ENCODE data around the gene ATP6V1G2.

DNA sequence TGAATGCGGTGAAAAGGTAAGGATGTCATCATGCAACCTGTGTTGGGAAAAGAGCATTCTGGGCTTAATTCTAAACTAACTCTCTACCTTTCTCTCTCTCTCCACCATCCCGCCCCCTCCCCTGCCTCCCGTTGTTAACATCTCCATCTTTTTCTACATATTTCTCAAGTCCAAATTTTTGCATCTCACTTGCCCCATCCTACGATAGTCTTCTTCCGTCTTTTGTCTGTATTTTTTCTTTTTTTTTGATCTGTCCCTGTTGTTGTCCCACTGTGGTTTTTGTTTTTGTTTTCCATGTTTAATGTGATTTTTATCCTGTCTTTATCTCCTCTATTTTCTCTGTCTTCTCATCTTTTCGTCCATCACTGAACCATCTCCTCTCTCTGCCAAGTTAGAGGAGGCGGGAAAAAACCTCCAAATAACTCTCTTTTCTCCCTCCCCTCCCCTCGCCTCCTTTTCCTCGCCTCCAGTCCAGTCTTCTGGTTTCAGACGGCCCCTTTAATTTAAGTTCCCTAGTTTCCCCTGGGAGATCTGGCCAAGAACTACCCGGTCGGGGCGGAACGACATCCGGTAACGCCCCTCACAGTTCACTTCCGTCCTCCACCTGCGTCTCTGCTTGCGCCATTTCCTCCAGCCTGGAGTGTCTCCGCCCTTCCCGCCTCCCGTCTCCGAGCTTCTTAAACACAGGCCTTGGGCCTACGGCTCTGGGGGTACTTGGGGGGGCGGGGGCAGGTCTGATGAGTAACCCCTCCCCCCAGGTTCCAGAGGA is 734 bp upstream of the ATP6V1G2 start, which contains the start of gene NFKBIL1:
- TF ChIP-seq, protein P1, sequence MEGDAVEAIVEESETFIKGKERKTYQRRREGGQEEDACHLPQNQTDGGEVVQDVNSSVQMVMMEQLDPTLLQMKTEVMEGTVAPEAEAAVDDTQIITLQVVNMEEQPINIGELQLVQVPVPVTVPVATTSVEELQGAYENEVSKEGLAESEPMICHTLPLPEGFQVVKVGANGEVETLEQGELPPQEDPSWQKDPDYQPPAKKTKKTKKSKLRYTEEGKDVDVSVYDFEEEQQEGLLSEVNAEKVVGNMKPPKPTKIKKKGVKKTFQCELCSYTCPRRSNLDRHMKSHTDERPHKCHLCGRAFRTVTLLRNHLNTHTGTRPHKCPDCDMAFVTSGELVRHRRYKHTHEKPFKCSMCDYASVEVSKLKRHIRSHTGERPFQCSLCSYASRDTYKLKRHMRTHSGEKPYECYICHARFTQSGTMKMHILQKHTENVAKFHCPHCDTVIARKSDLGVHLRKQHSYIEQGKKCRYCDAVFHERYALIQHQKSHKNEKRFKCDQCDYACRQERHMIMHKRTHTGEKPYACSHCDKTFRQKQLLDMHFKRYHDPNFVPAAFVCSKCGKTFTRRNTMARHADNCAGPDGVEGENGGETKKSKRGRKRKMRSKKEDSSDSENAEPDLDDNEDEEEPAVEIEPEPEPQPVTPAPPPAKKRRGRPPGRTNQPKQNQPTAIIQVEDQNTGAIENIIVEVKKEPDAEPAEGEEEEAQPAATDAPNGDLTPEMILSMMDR (IDR thresholded peaks at IDR 0.05): peak in 2 of 5 experiments; percentile 8 to 15
- peak; percentile 93 to 96 for TF ChIP-seq EP300 (IDR thresholded peaks at IDR 0.05)

Measured in tibial nerve (tissue), 4 donors.